ENCODE data around the gene IL15.
"Not testable (repeated sequence)": the region's sequence is repeated elsewhere in the genome, so short reads cannot be mapped to it uniquely, and the experiment has no call there.

Gene IL15

GRCh38 chr4:141646969-141647368 lies 10.6 kb downstream of the IL15 start:
- no peak for DNase-seq (ENCODE audit: low read depth in 2 of 2)

- no peak for DNase-seq (ENCODE audit: low read depth in 2 of 2)
These were observed 11.6 kb downstream of the IL15 start for GRCh38 chr4:141647966-141648365.

- no peak for DNase-seq (ENCODE audit: low read depth in 2 of 2)
These were observed 15.9 kb downstream of the IL15 start for GRCh38 chr4:141652161-141652778.

GRCh38 chr4:141654098-141654497 lies 17.7 kb downstream of the IL15 start:
- no peak for DNase-seq (ENCODE audit: low read depth in 2 of 2)

GRCh38 chr4:141656031-141656430 lies 19.6 kb downstream of the IL15 start:
- DNase-seq (ENCODE audit: low read depth in 2 of 2), result no peak

GRCh38 chr4:141657550-141658250 lies 21.3 kb downstream of the IL15 start:
- DNase-seq (ENCODE audit: low read depth in 2 of 2), result no peak

GRCh38 chr4:141658309-141658708 lies 21.9 kb downstream of the IL15 start:
- no peak for DNase-seq (ENCODE audit: low read depth in 2 of 2)

- no peak for DNase-seq (ENCODE audit: low read depth in 2 of 2)
These were observed 23.2 kb downstream of the IL15 start for GRCh38 chr4:141659539-141659938.

GRCh38 chr4:141660880-141661279 lies 24.5 kb downstream of the IL15 start:
- no peak for DNase-seq (ENCODE audit: low read depth in 2 of 2)

GRCh38 chr4:141668200-141668910 lies 32.0 kb downstream of the IL15 start:
- DNase-seq (ENCODE audit: low read depth in 2 of 2), result no peak

- no peak for DNase-seq (ENCODE audit: low read depth in 2 of 2)
These were observed 33.1 kb downstream of the IL15 start for GRCh38 chr4:141669501-141669900.

GRCh38 chr4:141675384-141675783 lies 39.0 kb downstream of the IL15 start:
- no peak for DNase-seq (ENCODE audit: low read depth in 2 of 2)

- no peak for DNase-seq (ENCODE audit: low read depth in 2 of 2)
These were observed 39.8 kb downstream of the IL15 start for GRCh38 chr4:141676087-141676670.

- DNase-seq (ENCODE audit: low read depth in 2 of 2), result no peak
These were observed 43.7 kb downstream of the IL15 start for GRCh38 chr4:141680060-141680459.

- no peak for DNase-seq (ENCODE audit: low read depth in 2 of 2)
These were observed 48.4 kb downstream of the IL15 start for GRCh38 chr4:141684785-141685184.

GRCh38 chr4:141686146-141686775 lies 49.9 kb downstream of the IL15 start:
- no peak for DNase-seq (ENCODE audit: low read depth in 2 of 2)

GRCh38 chr4:141686879-141687278 lies 50.5 kb downstream of the IL15 start:
- no peak for DNase-seq (ENCODE audit: low read depth in 2 of 2)

- not testable (repeated sequence) for DNase-seq (ENCODE audit: low read depth in 2 of 2)
These were observed 53.4 kb downstream of the IL15 start for GRCh38 chr4:141689726-141690296.

GRCh38 chr4:141691247-141691646 lies 54.9 kb downstream of the IL15 start:
- DNase-seq (ENCODE audit: low read depth in 2 of 2), result not testable (repeated sequence)

GRCh38 chr4:141692081-141692480 lies 55.7 kb downstream of the IL15 start:
- DNase-seq (ENCODE audit: low read depth in 2 of 2), result no peak

GRCh38 chr4:141697116-141697515 lies 60.7 kb downstream of the IL15 start:
- DNase-seq (ENCODE audit: low read depth in 2 of 2), result no peak

Measured in stimulated activated CD8-positive, alpha-beta memory T cell treated with anti-CD3 and anti-CD28 coated beads, Interleukin-15, amount 100 ng/mL, for 4 hours (primary cell).